Esophagus (tissue), 2 donors: ENCODE results near the gene JMJD8. TPM values are rescaled to one million over a fixed set of nuclear protein-coding genes. Genes with fewer than 3 reads are reported as not detected.

ENCODE experiments used
- H3K27ac ChIP-seq, 2 donors: one replicate each; pipeline ENCODE4 v1.5.1; 2013; ENCODE audit warnings: low read depth in 2 of 2, mild to moderate bottlenecking in 2 of 2, inconsistent platforms in 1 of 2, low read length in 1 of 2, moderate library complexity in 1 of 2
- H3K27me3 ChIP-seq, 2 donors: one replicate each; pipeline ENCODE4 v1.6.1; 2013; ENCODE audit warnings: low read length in 2 of 2, control low read depth in 1 of 2, mild to moderate bottlenecking in 1 of 2; ENCODE audit not compliant: insufficient read depth in 2 of 2, control insufficient read depth in 1 of 2
- H3K36me3 ChIP-seq, 2 donors: one replicate each; pipeline ENCODE4 v1.6.1; 2013; ENCODE audit warnings: low read length in 1 of 2; ENCODE audit not compliant: control insufficient read depth in 2 of 2, insufficient read depth in 2 of 2
- H3K4me1 ChIP-seq, 2 donors: one replicate each; pipeline ENCODE4 v1.6.1; 2013; ENCODE audit warnings: low read length in 1 of 2; ENCODE audit not compliant: control insufficient read depth in 2 of 2, insufficient read depth in 2 of 2
- H3K4me3 ChIP-seq, 2 donors: one replicate each; pipeline ENCODE4 v1.5.1; 2013; ENCODE audit warnings: low read length in 2 of 2, mild to moderate bottlenecking in 2 of 2, low read depth in 1 of 2, moderate library complexity in 1 of 2
- H3K9me3 ChIP-seq, 2 donors: one replicate each; pipeline ENCODE4 v1.6.1; 2013; ENCODE audit warnings: mild to moderate bottlenecking in 2 of 2, low read depth in 1 of 2, low read length in 1 of 2, moderate library complexity in 1 of 2; ENCODE audit not compliant: control insufficient read depth in 2 of 2, insufficient read depth in 1 of 2
- WGBS, 2 donors: extraction: QIAGEN DNeasy Blood & Tissue Kit; methylation state at CpG; one replicate each; pipeline ENCODE4 v1.1.7; 2013; 5-methylcytosine and 5-hydroxymethylcytosine counted together
- polyA plus RNA-seq, 2 donors: library from polyadenylated mRNA; stranded (reverse); fragments of 200-250 nt; gene quantifications; one replicate each; pipeline ENCODE4 v1.2.3, GENCODE V29; 2013
- donor health status: healthy with polysubstance abuse.
- donor health status: Bipolar disorder and iron deficiency.

JMJD8 gene
- polyA plus RNA-seq, 2 donors: 41.0 to 55.4 TPM

- H3K36me3 ChIP-seq: peaks cover 4 to 41% of the 10 kb centered on the region in 2 donors
- peak overlapping the region; percentile 79 to 94 for H3K27ac ChIP-seq
- H3K4me3 ChIP-seq: peak overlapping the region; percentile 55 to 70
- H3K27me3 ChIP-seq: no peaks in the 10 kb centered on the region
- 12 to 20% methylated on average over 32 to 57 of the region's 57 CpGs for WGBS, 2 donors
- H3K9me3 ChIP-seq: no peaks in the 10 kb centered on the region
- peaks cover 15 to 56% of the 10 kb centered on the region in 2 donors for H3K4me1 ChIP-seq
Observed at GRCh38 chr16:683396-684070, 601 bp downstream of the JMJD8 start.

GRCh38 chr16:682493-683395 lies 1.4 kb downstream of the JMJD8 start:
- peak overlapping the region; percentile 55 to 70 for H3K4me3 ChIP-seq
- 70 to 74% methylated on average over 36 of the region's 36 CpGs for WGBS, 2 donors
- no peaks in the 10 kb centered on the region for H3K27me3 ChIP-seq
- H3K4me1 ChIP-seq: peaks cover 15 to 62% of the 10 kb centered on the region in 2 donors
- H3K9me3 ChIP-seq: no peaks in the 10 kb centered on the region
- peak overlapping the region; percentile 79 to 94 for H3K27ac ChIP-seq
- peaks cover 3 to 41% of the 10 kb centered on the region in 2 donors for H3K36me3 ChIP-seq

GRCh38 chr16:681746-682427 lies 2.2 kb downstream of the JMJD8 start:
- H3K36me3 ChIP-seq: peaks cover 0 to 36% of the 10 kb centered on the region in 2 donors
- peak overlapping the region in 1 of 2 donors; percentile 14 for H3K27ac ChIP-seq
- no peaks in the 10 kb centered on the region for H3K9me3 ChIP-seq
- WGBS, 2 donors: 71 to 76% methylated on average over 28 of the region's 28 CpGs
- H3K27me3 ChIP-seq: no peaks in the 10 kb centered on the region
- no peak overlapping the region for H3K4me3 ChIP-seq
- peaks cover 15 to 68% of the 10 kb centered on the region in 2 donors for H3K4me1 ChIP-seq

GRCh38 chr16:680967-681745 lies 3.0 kb downstream of the JMJD8 start:
- Histone ChIP-seq H3K36me3 (peaks cover 0 to 30% of the 10 kb centered on the region in 2 donors), H3K9me3 (no peaks in the 10 kb centered on the region), H3K27me3 (no peaks in the 10 kb centered on the region), H3K27ac (peak overlapping the region; percentile 95 to 96), H3K4me1 (peaks cover 15 to 73% of the 10 kb centered on the region in 2 donors), H3K4me3 (peak overlapping the region; percentile 82 to 84)
- 42 to 44% methylated on average over 44 of the region's 44 CpGs for WGBS, 2 donors

GRCh38 chr16:680625-680945 lies 3.5 kb downstream of the JMJD8 start:
- Histone ChIP-seq H3K4me3 (peak overlapping the region; percentile 82 to 84), H3K27me3 (no peaks in the 10 kb centered on the region), H3K4me1 (peaks cover 17 to 72% of the 10 kb centered on the region in 2 donors), H3K36me3 (peaks cover 0 to 30% of the 10 kb centered on the region in 2 donors), H3K27ac (peak overlapping the region; percentile 95 to 96), H3K9me3 (no peaks in the 10 kb centered on the region)
- 0% methylated on average over 26 to 38 of the region's 38 CpGs for WGBS, 2 donors

GRCh38 chr16:679814-680624 lies 4.1 kb downstream of the JMJD8 start, which contains the start of gene STUB1:
Gene STUB1 (plus strand): TSS chr16:680410. CDS start chr16:680526, 116 bp downstream.
- peaks cover 20 to 70% of the 10 kb centered on the region in 2 donors for H3K4me1 ChIP-seq
- WGBS, 2 donors: 1% methylated on average over 54 to 91 of the region's 91 CpGs

GRCh38 chr16:678858-679813 lies 5.0 kb downstream of the JMJD8 start:
- 25 to 26% methylated on average over 52 of the region's 52 CpGs for WGBS, 2 donors
- peak overlapping the region; percentile 30 to 82 for H3K4me3 ChIP-seq
- H3K9me3 ChIP-seq: no peaks in the 10 kb centered on the region
- H3K4me1 ChIP-seq: peaks cover 19 to 71% of the 10 kb centered on the region in 2 donors
- H3K27ac ChIP-seq: peak overlapping the region; percentile 75 to 76
- H3K36me3 ChIP-seq: peaks cover 0 to 26% of the 10 kb centered on the region in 2 donors
- H3K27me3 ChIP-seq: no peaks in the 10 kb centered on the region

More at GRCh38 chr16:679814-680624, 4.1 kb downstream of the JMJD8 start, which contains the start of gene STUB1:
- H3K27ac ChIP-seq: peak within 1 kb of the TSS; percentile 95 to 96
- no peaks in the 10 kb centered on the region for H3K9me3 ChIP-seq
- peak within 1 kb of the TSS; percentile 82 to 84 for H3K4me3 ChIP-seq
- peaks cover 0 to 25% of the 10 kb centered on the region in 2 donors for H3K36me3 ChIP-seq
- H3K27me3 ChIP-seq: no peaks in the 10 kb centered on the region
